ENCODE measurements around the gene PCSK6.
A peak's percentile ranks its signal among the peaks of the same experiment; 100 is the strongest.

PCSK6 gene

GRCh38 chr15:101503296-101503599, 13.7 kb upstream of the PCSK6 start:
- no peaks in the 10 kb centered on the region for H4K20me1 ChIP-seq (ENCODE audit: low read depth, low read length)
- no peak overlapping the region for H3K4me2 ChIP-seq (ENCODE audit: low read depth, low read length, poor library complexity, severe bottlenecking)
- H3K9ac ChIP-seq (ENCODE audit: low read length), result no peak overlapping the region
- H3K9me2 ChIP-seq (replicated peaks; ENCODE audit: insufficient read depth, low read length), result no peaks in the 10 kb centered on the region
- no peaks in the 10 kb centered on the region for H3K9me3 ChIP-seq (ENCODE audit: insufficient read depth, low read length)
- H3K36me3 ChIP-seq (ENCODE audit: low read length), result no peaks in the 10 kb centered on the region
- H3K27ac ChIP-seq (ENCODE audit: low read depth, low read length), result no peak overlapping the region
- no peaks in the 10 kb centered on the region for H3K79me2 ChIP-seq (ENCODE audit: insufficient read depth, low read length)
- no peak for TF ChIP-seq CTCF (IDR thresholded peaks at IDR 0.05; ENCODE audit: insufficient read depth, low read length, poor library complexity, severe bottlenecking)
- no peak for TF ChIP-seq EZH2phosphoT487 (conservative IDR thresholded peaks at IDR 0.05; ENCODE audit: low read length)
- no peak overlapping the region for H2AFZ ChIP-seq (ENCODE audit: low read depth, low read length, severe bottlenecking)
- no peak overlapping the region for H3K4me3 ChIP-seq (ENCODE audit: insufficient read depth, low read length, poor library complexity, severe bottlenecking)
- no peaks in the 10 kb centered on the region for H3K27me3 ChIP-seq (ENCODE audit: low read length)
- no peaks in the 10 kb centered on the region for H3F3A ChIP-seq (ENCODE audit: insufficient read depth)

- Histone ChIP-seq H4K20me1 (ENCODE audit: low read depth, low read length) (no peaks in the 10 kb centered on the region), H3K79me2 (ENCODE audit: insufficient read depth, low read length) (no peaks in the 10 kb centered on the region), H3K9ac (ENCODE audit: low read length) (no peak overlapping the region), H3K27ac (ENCODE audit: low read depth, low read length) (no peak overlapping the region), H3K27me3 (ENCODE audit: low read length) (no peaks in the 10 kb centered on the region), H3K36me3 (ENCODE audit: low read length) (no peaks in the 10 kb centered on the region), H3K4me3 (ENCODE audit: insufficient read depth, low read length, poor library complexity, severe bottlenecking) (no peak overlapping the region), H3K4me2 (ENCODE audit: low read depth, low read length, poor library complexity, severe bottlenecking) (no peak overlapping the region), H2AFZ (ENCODE audit: low read depth, low read length, severe bottlenecking) (no peak overlapping the region), H3K9me3 (ENCODE audit: insufficient read depth, low read length) (no peaks in the 10 kb centered on the region), H3K9me2 (replicated peaks; ENCODE audit: insufficient read depth, low read length) (no peaks in the 10 kb centered on the region), H3F3A (ENCODE audit: insufficient read depth) (no peaks in the 10 kb centered on the region)
- no peak for TF ChIP-seq EZH2phosphoT487 (conservative IDR thresholded peaks at IDR 0.05; ENCODE audit: low read length)
- no peak for TF ChIP-seq CTCF (IDR thresholded peaks at IDR 0.05; ENCODE audit: insufficient read depth, low read length, poor library complexity, severe bottlenecking)
These were observed 13.2 kb upstream of the PCSK6 start for GRCh38 chr15:101502572-101503295.

GRCh38 chr15:101501703-101502373, 12.3 kb upstream of the PCSK6 start:
- no peak overlapping the region for H3K4me3 ChIP-seq (ENCODE audit: insufficient read depth, low read length, poor library complexity, severe bottlenecking)
- H3K79me2 ChIP-seq (ENCODE audit: insufficient read depth, low read length), result no peaks in the 10 kb centered on the region
- TF ChIP-seq CTCF (IDR thresholded peaks at IDR 0.05; ENCODE audit: insufficient read depth, low read length, poor library complexity, severe bottlenecking) (peak; percentile 42), EZH2phosphoT487 (conservative IDR thresholded peaks at IDR 0.05; ENCODE audit: low read length) (no peak)
- no peaks in the 10 kb centered on the region for H4K20me1 ChIP-seq (ENCODE audit: low read depth, low read length)
- no peaks in the 10 kb centered on the region for H3K27me3 ChIP-seq (ENCODE audit: low read length)
- H3K4me2 ChIP-seq (ENCODE audit: low read depth, low read length, poor library complexity, severe bottlenecking), result no peak overlapping the region
- no peak overlapping the region for H3K9ac ChIP-seq (ENCODE audit: low read length)
- H3K27ac ChIP-seq (ENCODE audit: low read depth, low read length), result no peak overlapping the region
- H3K9me3 ChIP-seq (ENCODE audit: insufficient read depth, low read length), result no peaks in the 10 kb centered on the region
- no peaks in the 10 kb centered on the region for H3F3A ChIP-seq (ENCODE audit: insufficient read depth)
- peak overlapping the region; percentile 21 for H2AFZ ChIP-seq (ENCODE audit: low read depth, low read length, severe bottlenecking)
- no peaks in the 10 kb centered on the region for H3K36me3 ChIP-seq (ENCODE audit: low read length)
- no peaks in the 10 kb centered on the region for H3K9me2 ChIP-seq (replicated peaks; ENCODE audit: insufficient read depth, low read length)
